GM19239 (cell line): ENCODE measurements around the gene DGKB.

Experiments used
- DNase-seq: peaks from one replicate; pipeline ENCODE4 v3.0.0; 2011; ENCODE audit warnings: low spot score; ENCODE audit not compliant: insufficient read length
- FAIRE-seq: peaks from 2 replicates; lab custom pipeline; 2011; peaks lifted over from hg19 to GRCh38; lab: Jason Lieb, UNC

Gene DGKB

GRCh38 chr7:14196555-14196954 is 706.0 kb downstream of the DGKB start:
- FAIRE-seq = no peak
- no peak for DNase-seq

- FAIRE-seq (no peak), DNase-seq (no peak)
Observed at GRCh38 chr7:14195871-14196270, 706.7 kb downstream of the DGKB start.

GRCh38 chr7:14195079-14195478 is 707.5 kb downstream of the DGKB start:
- no peak for DNase-seq

GRCh38 chr7:14191686-14192098 is 710.9 kb downstream of the DGKB start:
- FAIRE-seq = no peak

More at GRCh38 chr7:14195079-14195478, 707.5 kb downstream of the DGKB start:
- no peak for FAIRE-seq

GRCh38 chr7:14184292-14184864 is 718.2 kb downstream of the DGKB start:
- FAIRE-seq = no peak
- DNase-seq = no peak

More at GRCh38 chr7:14191686-14192098, 710.9 kb downstream of the DGKB start:
- no peak for DNase-seq

DNA sequence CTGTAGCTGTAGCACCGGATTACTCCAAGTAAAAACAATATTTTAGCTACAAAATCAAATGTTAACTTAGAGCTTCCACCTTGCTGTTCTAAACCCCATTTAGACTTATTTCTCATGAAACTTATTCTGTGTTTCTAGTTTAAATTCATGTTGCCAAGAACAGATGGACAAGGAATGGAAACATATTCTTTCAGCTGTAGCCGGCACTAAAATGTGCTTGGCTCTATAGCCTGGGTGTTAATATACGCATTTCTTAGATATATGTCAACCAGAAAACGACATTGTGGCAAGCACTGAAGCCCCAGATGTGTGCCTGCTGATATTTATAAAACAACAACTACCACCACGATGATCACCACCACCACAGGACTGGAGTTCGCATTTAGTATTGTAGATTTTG is 722.8 kb downstream of the DGKB start:
- no peak for DNase-seq
- no peak for FAIRE-seq

- FAIRE-seq (no peak), DNase-seq (no peak)
Observed at GRCh38 chr7:14177876-14178275, 724.7 kb downstream of the DGKB start.

- DNase-seq (no peak), FAIRE-seq (no peak)
Observed at GRCh38 chr7:14170872-14171271, 731.7 kb downstream of the DGKB start.

DNA sequence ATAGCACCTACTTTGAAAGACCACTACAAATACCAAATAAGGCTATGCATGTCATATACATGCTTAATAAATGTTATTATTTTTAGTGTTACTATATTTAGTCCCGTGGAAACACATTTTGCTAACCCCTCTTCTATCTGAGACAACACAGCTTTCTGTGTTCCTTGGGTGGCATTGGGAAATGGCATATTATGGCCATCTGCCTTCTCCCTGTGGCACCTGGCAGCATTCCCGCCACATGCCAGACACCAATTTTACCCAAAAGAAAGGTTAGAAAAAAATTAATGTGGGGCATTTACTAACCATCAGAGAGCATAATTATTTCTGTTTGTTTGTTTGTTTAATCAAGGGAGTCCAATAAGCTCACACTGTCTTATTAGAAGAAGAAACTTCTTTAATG is 744.4 kb downstream of the DGKB start:
- FAIRE-seq = no peak
- DNase-seq = no peak

DNA sequence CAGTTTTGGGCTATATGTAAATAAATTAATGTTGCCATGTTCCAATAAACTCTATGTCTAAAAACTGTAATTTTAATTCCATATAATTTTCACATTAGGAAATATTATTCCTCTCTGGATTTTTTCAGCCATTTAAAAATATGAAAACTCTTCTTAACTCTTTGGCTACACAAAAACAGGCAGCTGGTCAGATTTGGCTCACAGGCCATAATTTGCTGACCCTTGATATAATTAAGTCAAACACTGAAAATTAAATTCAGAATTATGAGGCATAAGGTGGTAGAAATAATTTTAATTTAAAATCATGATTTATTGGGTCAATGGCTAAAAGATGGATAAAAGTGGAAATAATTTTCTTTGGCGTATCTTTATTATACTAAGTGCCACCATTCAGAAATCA is 746.1 kb downstream of the DGKB start:
- DNase-seq = no peak
- no peak for FAIRE-seq

GRCh38 chr7:14148974-14149373 is 753.6 kb downstream of the DGKB start:
- no peak for DNase-seq
- no peak for FAIRE-seq

DNA sequence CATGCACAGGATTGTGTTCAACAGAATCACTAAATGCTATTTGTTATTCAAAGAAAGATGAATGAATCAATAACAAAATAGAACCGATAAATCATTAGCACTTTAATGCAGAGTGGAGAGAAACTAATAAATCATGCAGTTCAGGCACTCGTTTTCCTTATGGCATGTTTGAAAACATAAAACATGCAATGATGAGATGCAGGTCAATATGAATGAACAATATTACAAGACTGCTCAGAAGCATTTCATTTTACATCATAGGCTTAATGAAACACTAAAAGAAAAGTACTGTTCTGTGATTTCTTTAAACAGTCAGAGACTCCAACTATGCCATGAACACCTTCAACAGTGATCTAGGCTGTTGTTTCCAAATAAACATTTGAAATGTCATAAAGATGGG is 755.0 kb downstream of the DGKB start:
- FAIRE-seq (no peak), DNase-seq (no peak)

DNA sequence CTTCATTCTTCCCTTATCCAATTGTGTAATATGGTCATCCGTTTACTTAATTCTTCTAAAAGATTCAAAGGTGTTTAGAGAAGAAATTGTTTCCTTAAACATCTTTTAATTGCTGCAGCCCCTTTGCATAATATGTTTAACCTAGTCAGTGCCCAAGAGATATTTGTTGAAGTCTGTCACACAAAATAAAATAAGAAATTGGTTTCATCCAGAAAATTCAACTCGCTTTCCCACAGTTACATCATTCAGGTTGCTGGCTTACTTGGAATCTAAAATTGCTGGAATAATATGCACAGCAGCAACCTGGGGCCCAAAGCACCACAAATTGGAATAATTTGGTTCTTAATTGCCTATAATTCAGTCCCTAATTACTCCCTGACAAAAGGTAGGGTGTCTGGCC is 758.0 kb downstream of the DGKB start:
- FAIRE-seq (no peak), DNase-seq (no peak)

DNA sequence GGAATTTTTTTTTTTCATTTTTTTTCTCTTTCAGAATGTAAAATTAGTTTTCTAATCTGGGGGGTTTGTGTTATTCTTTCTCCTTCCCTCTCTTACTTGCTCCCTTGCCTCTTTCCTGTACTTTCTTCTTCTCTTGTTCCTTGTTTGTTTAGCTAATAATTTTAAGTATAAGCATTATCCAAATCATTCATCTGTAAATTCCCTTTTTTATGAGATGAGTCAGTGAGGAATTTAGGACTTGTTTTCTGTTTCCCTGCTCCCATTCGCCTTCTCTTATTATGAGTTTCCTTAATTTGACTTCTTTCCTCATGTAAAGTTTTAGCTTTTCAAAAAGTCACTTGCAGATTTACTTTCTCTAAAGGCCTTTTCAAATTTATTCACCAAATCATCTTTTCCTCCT is 758.4 kb downstream of the DGKB start:
- DNase-seq = no peak
- FAIRE-seq = no peak

- DNase-seq (no peak), FAIRE-seq (no peak)
Observed at GRCh38 chr7:14137676-14138075, 764.9 kb downstream of the DGKB start.

DNA sequence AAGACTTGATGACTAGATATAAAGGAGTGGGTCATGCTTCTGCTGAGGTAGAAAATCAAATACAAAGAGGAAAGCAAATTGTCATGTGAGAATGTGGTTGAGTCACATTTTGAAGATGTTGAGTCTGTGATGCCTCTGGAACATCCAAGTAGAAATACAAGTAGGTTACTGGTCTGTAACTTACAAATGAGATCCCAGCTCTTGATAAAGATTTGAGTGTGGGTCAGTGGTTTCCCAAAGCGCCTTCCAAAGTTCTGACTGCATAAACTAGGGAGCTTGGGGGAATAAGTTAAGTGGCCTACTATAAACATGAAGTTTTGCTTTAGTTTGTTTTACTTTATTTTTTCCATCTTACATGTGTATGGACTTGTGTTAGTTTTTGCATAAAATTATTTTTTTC is 768.8 kb downstream of the DGKB start:
- DNase-seq = no peak
- no peak for FAIRE-seq

GRCh38 chr7:14125998-14126397 is 776.6 kb downstream of the DGKB start:
- FAIRE-seq (no peak), DNase-seq (no peak)

GRCh38 chr7:14124716-14125115 is 777.8 kb downstream of the DGKB start:
- DNase-seq (no peak), FAIRE-seq (no peak)

DNA sequence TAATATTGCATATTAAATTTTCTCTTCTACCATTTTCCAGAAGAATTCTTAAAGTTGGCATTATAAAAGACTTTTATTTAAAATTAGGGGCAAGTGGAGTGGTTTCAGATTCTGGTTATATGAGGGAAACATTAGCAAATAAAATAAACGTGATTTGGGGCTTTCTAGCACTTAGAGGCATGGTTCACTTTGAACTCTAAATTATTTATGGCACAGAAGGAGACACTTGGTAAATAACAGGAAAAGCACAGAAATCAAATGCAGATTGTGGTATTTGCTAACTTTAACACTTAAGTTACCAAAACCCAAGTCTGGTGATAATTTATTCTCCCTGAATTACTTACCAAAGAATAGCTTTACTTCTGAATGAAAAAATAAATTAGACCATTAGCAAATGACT is 778.6 kb downstream of the DGKB start:
- DNase-seq (no peak), FAIRE-seq (no peak)

- DNase-seq (no peak), FAIRE-seq (no peak)
Observed at GRCh38 chr7:14115701-14116100, 786.9 kb downstream of the DGKB start.

DNA sequence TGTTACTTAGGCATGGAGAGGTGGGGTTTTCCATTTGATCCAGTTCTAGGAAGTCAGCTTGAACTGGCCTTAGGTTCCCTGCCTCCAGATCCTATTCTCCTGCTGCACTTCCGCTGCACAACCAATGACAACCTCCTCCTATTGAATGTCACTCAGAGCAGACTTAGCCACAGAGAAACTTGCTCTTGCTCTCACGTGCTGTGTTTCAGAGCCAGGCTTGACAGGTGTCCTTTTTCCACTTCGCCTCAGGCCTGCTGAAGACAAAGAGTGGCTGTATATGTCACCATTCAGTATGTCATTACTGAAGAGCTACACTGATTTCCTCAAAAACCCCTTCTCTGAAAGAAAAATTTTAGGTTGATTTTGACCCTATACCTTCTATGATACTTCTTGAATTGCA is 797.7 kb downstream of the DGKB start:
- DNase-seq (no peak), FAIRE-seq (no peak)

DNA sequence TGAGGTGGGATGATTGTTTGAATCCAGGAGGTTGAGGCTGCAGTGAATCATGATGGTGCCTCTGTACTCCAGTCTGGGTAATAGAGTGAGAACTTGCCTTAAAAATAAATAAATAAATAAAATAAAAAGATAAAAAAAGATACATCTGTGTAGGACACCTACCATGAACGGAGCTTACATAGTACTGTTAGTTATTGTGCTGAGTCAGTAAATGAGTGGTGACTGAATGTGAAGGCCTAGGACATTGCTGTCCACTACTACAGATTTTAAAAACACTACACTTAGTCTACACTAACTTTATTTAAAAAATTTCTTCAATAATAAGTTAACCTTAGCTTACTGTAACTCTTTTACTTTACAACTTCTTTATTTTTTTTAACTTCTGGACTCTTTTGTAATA is 806.4 kb downstream of the DGKB start:
- FAIRE-seq (no peak), DNase-seq (no peak)
